HS-27A (cell line): ENCODE data around the gene IFI27.

Experiments
- DNase-seq: peaks from one replicate; pipeline ENCODE4 v3.0.0-alpha.2; 2012; ENCODE audit warnings: low read depth, missing footprints

IFI27 gene

DNA sequence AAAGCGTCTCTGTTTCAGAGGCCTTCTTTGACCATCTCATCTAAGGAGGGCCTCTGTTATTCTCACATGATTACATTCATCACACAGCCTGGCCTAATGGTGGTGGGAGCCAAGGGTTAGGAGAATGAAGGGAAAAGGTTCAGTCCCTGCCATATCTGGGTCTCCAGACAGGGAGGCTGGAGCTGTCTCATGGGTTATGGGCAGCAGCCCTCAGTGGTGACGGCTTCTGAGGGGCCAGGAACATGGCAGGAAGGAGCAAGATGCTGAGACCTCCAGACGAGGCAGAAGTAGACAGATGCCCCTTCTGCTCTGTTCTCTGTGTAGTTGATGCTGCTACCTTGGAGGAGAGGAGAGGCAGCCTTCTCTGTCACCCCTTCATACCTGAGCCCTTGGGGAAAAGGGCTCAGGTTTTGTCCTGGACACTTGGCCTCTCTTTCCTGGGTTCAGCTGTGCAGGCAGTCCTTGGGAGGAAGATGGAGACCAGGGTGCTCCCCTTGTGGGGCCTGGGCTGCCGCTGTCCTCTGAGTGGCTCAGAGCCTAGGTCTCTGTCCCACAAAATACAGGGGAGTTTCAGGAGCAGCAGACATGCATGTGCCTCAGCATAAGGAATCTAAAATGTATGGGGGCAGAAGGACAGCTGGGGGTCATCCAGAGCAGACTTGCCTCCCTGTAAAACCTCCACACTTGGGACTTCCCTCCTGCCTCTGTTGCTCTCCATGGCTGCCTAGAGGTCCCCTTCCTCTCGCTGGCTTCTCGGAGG, 15.3 kb downstream of the IFI27 start:
- no peak for DNase-seq

DNA sequence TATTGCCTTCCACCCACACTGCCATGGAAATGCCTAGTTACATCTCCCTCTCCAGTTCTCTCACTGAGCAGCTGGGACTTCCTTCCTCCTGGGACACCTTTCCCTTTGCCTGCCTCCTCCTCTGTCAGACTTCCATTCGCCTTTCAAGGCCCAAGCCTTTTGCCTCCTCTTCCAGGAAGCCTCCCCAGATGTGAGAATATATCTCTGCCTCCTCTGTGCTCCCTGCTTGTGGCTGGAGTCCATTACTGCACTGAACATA, 15.8 kb downstream of the IFI27 start:
- DNase-seq: no peak

GRCh38 chr14:94126800-94127199, 16.3 kb downstream of the IFI27 start:
- DNase-seq: no peak

DNA sequence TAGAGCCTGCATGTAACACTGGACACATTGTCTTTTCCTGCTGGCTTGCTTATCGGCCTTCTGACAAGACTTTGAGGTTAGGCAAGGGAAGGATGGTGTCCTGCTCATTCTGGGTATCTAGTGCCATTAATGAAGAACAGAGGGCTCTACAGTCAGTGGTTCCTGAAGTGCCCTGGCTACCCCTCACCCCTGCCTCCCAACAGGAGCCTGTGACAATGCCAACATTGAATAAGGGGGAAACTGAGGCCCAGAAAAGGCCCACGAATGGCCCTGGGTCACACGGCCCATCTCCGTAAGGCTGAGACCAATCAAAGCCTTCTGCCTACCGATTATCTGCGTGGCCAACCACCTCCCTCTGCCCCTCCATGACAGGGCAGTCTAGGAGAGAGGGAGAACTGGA, 16.8 kb downstream of the IFI27 start:
- DNase-seq: no peak

DNA sequence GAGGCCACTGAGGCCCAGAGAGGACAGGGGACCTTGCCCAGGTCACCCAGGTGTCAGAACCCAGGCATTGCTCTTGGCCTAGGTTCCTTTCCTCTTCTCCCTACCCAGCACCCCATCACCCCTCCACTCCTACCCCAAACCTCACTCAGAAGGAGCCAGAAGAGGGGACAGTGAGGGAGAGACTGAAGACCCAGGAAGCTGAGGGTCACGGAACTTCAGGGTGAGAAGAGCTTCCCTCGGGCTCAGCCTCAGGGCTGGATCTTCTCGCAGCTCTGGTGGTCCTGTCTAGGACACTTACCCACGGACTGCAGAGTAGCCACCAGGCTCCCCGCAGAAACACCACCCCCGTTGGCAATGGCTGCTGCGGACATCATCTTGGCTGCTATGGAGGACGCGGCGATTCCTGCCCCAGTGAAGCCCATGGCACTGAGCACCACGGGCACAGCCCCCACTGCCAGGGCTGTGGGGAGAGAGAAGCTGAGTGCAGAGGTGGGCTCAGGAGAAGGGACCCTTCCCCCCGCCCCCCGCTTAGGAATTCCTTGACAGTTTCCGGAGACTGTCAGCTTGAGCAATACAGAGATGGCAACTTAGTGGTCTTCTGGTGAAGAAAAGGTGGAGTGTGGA, 17.8 kb downstream of the IFI27 start:
- no peak for DNase-seq

- peak; percentile 54 for DNase-seq
These were observed 18.7 kb downstream of the IFI27 start, which contains the start of gene IFI27L2 for GRCh38 chr14:94129111-94129757. Gene IFI27L2 (minus strand): TSS chr14:94129604. CDS start chr14:94129564, 40 bp downstream.

- peak; percentile 38 for DNase-seq
These were observed 19.4 kb downstream of the IFI27 start for GRCh38 chr14:94129758-94130414.

DNA sequence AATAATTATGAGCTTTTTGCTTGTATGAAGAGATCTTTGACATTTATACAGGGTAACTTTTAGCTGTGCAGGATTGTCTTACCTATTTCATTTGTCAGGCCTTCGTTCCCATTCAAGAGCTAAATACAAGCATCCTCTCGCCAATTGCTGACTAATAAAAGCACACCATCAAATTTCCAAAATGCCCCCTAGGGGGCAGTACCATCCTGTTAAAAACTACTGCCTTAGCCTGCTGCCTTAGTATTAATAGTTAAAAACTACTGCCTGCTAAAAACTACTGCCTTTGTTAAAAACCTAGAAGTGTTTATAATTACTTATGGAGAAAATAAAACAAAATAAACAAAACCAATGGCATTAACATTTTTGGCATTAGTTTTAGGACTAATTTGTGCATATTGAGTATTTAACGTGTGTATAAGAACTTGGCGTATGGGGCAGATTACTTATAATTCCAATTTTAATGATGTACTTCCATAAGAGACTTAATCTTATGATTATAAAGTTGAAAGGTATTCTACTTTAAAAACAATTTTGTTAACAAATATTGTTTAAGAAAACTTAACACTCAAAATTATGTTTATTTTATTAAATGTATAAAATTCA, 21.9 kb downstream of the IFI27 start:
- peak; percentile 33 for DNase-seq

DNA sequence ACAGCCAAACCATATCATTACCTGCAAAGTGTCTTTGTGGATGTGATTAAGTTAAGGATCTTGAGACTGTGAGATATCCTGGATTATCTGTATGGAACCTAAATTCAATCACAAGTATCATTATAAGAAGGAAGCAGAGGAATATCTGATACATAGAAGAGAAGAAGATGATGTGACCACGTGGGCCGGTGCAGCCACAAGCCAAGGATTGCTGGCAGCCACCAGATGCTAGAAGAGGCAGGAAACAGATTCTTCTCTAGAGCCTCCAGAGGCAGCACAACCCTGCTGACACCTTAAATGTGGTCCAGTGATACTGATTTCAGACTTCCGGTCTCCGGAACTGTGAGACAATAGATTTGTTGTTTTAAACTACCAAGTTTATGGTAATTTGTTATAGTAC, 24.9 kb downstream of the IFI27 start:
- no peak for DNase-seq

DNA sequence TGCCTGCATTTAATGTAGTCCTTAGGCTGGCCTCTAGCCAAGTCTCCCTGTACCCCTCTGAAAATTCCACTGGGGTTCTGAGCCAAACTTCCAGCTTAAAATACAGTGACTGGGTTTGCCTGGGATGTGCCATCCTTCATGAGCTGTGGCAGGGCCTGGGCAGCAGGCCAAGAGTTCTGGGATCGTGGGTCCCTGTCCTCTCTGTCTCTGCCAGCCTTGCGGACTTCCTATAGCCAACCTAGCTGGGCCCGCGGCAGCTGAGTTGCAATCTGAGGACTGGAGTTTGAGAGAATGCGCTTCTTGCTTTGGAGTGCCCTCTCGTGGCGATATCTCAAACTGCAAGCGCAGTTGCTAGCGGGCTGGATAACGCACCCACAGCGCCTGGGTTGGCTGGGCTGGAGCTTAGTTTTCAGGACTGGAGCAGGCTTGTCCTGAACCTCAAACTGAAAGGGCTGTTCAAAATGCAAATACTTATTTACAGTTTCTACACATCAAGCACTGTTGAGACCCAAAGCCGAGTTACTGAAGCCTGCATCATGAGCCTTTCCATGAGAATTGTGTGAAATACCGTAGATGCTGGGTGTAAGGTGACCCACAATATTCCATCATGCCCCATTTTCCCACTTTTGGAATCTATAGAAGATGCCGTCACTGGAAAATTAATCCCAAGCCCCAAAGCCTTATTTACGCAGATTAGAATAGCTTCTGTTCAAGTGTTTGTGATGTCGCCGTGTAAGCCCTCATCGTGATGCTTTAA, 26.2 kb downstream of the IFI27 start:
- DNase-seq: peak; percentile 34

GRCh38 chr14:94138251-94138650, 27.7 kb downstream of the IFI27 start:
- no peak for DNase-seq

DNA sequence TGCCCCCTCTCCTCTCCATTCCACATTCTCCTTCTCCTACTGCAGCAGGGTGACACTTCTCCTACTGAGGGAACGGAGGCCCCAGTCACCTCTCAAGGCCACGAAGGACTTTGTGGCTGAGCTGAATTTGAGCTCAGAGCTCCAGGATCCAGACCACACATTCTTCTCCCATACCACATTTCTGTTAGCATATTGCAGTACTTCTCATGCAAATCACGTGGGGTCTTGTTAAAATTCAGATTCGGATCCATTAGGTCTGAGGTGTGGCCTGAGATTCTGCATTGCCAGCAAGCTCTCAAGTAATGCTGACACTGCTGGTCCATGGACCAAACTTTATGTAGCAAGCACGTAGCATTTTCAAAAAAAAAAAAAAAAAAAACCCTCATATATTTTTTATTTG, 28.5 kb downstream of the IFI27 start:
- DNase-seq: no peak

GRCh38 chr14:94139421-94139820, 28.9 kb downstream of the IFI27 start:
- no peak for DNase-seq

- DNase-seq: no peak
These were observed 31.7 kb downstream of the IFI27 start for GRCh38 chr14:94142247-94142646.

- DNase-seq: no peak
These were observed 32.3 kb downstream of the IFI27 start for GRCh38 chr14:94142836-94143235.

- DNase-seq: no peak
These were observed 32.7 kb downstream of the IFI27 start for GRCh38 chr14:94143239-94143638.

GRCh38 chr14:94143711-94144110, 33.2 kb downstream of the IFI27 start:
- DNase-seq: no peak

GRCh38 chr14:94144765-94145164, 34.2 kb downstream of the IFI27 start:
- DNase-seq: no peak

- DNase-seq: no peak
These were observed 35.5 kb downstream of the IFI27 start for GRCh38 chr14:94145902-94146527.

- no peak for DNase-seq
These were observed 42.1 kb downstream of the IFI27 start for GRCh38 chr14:94152676-94153075.

DNA sequence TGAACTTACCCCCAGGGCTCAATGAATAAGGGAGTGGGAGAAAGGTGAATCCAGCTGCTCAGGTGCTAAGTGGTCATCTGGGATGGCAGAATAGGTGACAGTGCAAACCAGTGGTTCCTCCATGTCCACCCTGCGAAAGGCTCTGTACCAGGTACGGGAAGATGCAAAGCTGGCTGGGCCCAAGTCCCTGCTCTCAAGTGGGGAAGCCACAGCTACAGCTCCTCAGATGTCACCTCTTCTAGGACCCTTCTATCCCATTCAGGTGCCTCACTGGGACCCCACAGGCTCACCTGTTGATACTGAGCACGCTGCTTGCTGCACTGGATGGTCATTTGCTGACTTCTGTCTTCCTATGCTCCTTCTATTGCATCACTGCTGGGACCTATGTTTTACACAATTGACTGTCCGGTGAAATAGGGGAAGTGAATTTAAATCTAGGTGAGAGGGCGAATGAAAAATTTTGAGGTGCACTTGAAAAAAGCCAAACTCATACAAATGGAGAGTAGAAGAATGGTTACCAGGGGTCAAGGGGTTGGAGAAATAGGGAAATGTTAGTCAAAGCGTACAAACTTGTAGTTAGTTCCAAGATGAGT, 43.3 kb downstream of the IFI27 start:
- DNase-seq: no peak
